DMS53 treated with DMSO at 0.1 percent for 48 hours (cell line): ENCODE data around the gene PRDM16.

ENCODE experiments used
- DNase-seq: peaks from one replicate; lab custom pipeline; 2025; ENCODE audit not compliant: unreplicated experiment; lab: John Stamatoyannopoulos, UW

The PRDM16 gene

DNA sequence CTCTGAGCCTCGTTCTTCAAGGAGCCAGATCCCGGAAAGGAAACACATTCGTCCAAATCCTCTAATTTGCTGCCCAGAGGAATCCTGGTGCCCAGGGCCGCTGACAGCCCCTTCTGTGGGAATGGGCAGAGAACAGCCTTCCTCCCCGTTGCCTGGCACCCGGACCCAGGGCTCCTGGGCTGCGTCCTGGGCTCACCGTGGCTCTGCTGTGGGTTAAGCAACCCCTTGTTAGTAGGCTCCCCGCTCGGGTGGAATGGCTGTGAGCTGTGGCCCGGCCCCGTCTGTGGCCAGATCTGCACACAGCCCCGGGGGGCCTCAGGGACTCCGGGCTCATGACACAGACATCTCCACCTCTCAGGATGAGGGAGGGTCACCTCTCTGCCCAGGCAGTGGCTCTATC, 262.6 kb downstream of the PRDM16 start:
- DNase-seq = no peak

DNA sequence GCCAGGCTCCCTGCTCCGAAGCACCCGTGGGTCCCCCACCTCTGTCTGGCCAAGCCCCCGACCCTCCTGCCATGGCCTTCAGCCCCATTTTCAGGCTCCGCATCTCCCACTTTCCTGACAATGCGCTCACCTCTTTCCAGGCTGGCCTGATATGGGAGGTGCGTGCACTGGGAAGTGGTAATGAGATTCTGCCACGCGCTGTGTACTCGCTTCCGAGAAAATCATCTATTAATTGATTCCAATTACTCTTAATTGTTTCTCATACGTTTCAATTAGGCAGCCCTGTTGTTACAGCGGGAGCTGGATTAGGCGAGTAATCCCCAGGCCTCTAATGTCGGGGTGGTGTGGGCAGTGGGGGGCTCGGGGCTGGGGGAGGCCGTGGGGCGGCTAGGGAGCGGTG, 263.0 kb downstream of the PRDM16 start:
- DNase-seq = no peak

DNA sequence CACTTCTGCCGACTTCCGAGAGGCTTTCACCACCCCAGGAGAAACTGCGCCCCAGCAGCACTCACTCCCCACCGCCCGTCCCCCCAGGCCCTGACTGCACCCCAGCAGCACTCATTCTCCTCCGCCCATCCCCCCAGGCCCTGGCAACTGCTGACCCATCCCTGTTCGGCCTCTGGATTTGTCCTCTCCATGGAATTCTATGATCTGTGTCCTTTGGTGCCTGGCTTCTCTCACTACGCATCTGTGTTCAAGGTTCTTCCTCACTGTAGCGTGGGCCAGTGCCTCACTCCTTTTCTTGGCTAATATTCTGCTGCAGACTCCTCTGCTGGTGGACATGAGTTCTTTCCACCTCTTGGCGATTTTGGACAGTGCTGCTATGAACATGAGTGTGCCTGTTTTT, 263.7 kb downstream of the PRDM16 start:
- DNase-seq = no peak

GRCh38 chr1:3333903-3334302, 264.9 kb downstream of the PRDM16 start:
- DNase-seq = no peak

DNA sequence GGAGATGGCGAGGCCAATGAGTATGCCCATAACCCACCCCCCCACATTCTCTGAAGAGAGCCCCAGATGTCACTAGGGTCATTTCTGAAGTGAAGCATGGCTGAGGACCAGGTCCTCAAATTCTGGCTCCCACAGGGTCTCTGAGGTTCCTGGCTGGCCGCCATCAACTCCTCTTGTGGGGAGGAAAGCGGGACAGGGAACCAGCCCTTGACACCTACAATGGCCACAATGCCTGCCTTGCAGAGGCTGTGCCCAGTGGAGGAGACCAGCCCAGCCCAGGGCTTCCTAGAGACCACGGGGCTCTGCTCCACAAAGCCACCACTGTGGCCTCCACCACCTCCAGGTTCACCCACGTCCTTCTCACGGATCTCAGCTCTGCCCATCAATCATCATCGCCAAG, 265.4 kb downstream of the PRDM16 start:
- DNase-seq = no peak

GRCh38 chr1:3335754-3336640, 267.0 kb downstream of the PRDM16 start:
- no peak for DNase-seq

DNA sequence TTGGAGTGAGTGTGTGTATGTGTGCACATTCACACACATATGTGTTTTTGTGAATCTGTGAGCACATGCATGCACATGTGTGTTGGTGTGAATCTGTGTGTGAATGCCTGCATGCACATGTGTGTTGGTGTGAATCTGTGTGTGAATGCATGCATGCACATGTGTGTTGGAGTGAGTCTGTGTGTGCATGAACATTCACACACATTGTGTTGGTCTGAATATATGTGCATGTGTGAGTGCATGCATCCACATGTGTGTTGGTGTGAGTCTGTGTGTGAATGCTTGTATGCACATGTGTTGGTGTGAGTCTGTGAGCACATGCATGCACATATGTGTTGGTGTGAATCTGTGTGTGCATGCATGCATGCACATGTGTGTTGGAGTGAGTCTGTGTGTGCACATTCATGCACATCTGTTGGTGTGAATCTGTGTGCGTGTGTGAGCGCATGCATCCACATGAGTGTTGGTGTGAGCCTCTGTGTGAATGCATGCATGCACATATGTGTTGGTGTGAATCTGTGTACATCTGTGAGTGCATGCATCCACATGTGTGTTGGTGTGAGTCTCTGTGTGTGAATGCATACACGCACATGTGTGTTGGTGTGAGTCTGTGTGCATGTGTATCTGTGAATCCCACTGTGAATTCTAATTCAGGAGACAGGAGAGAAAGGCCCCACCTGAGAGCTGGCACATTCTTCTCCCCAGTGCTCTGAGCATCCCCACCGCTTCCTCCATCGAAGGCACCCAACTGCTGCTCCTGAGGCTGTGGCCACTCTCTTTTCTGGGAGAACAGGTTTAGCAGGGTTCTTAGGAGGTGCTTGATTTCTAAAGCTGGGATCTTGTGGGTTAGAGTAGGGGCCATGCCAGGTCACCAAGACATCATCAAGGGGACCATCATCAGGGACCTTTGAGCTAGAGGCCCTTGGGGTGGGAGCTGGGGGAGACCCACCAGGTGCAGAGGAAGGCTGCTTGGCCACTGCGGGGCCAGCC, 267.9 kb downstream of the PRDM16 start:
- DNase-seq = no peak

- DNase-seq = no peak
These were observed 269.1 kb downstream of the PRDM16 start for GRCh38 chr1:3337798-3338724.

DNA sequence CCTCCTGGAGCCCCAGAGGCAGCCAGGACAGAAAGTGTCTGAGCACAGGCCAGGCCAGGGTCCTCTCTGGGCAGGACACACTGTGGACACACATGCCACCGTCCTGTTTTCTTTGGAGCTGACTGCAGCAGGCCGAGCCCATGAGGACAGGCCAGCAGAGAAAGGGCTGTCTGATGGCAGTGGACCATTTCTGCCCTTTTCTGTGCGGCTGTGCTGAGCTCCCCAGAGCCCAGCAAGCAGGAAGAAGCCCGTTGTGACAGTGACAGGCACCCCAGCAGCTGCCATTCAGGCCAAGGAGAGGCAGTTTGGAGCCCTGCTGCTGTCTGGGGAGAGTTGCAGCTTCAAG, 269.7 kb downstream of the PRDM16 start:
- no peak for DNase-seq

DNA sequence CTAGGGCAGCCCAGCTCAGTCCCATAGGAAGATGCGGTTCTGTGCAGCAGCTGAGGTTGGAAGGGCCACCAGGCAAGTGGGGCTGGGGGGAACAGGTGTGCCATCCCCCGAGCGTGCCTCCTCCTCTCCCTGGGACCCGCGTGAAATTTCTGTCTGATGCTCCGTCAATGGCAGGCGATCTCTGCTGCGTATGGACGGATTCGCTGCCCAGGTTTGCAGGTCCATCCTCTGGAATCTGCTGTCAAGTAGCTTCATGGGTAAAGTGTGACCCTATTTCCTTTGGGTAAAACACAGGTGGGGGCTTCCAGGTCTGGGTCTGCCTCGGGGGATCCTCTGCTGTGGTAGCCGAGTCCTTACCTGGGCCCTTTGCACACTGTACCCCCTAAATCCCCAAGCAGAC, 270.9 kb downstream of the PRDM16 start:
- no peak for DNase-seq

DNA sequence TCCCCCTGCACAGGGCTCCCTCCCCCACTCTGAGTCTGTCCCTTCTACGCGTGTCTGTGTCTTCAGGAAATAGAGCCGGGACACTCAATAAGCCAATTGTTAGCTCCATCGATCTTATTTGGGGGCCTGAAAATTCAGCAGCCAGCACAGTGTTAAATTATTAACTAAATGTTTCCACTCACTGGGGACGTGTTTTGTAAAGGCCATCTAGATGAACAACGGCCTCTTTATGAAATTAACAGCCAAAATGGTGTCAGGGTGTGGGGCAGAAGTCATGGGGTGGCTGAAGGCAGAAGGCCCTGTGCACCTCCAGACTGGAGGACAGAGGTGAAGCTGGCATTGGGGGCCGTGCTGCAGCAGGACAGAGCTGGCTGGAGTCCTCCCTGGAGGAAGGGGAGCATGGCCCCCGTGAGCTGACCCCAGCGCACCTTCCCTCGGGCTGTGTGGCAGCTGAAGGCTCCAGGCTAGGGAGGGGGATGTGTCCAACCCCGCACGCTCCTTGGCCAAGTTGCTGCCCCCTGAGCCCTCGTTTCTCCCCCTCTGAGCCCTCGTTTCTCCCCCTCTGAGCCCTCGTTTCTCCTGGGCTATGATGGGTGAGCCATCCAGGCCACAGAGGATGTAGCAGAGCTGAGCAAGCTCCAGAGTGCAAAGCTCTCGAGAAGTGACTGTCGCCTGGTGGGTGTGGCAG, 271.7 kb downstream of the PRDM16 start:
- no peak for DNase-seq

- no peak for DNase-seq
These were observed 272.4 kb downstream of the PRDM16 start for GRCh38 chr1:3341236-3341994.

DNA sequence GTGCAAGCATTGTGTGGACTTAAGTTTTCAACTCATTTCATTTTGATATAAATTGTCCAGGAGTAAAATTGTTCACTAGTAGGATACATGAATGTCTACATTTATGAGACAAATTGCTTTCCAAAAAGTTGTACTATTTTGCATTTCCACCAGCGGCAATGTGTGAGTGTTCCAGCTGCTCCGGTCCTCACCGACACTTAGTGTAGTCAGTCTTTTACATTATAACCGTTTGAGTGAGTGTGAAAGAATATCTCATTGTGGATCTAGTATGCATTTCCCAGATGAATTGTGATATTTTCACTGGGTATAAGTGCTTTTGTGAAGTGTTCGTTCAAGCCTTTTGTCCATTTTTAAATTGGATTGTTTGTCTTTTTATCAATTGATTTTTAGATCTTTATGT, 274.0 kb downstream of the PRDM16 start:
- no peak for DNase-seq

GRCh38 chr1:3344395-3344794, 275.4 kb downstream of the PRDM16 start:
- DNase-seq = no peak

- no peak for DNase-seq
These were observed 276.8 kb downstream of the PRDM16 start for GRCh38 chr1:3345792-3346191.

- no peak for DNase-seq
These were observed 277.5 kb downstream of the PRDM16 start for GRCh38 chr1:3346478-3346877.

DNA sequence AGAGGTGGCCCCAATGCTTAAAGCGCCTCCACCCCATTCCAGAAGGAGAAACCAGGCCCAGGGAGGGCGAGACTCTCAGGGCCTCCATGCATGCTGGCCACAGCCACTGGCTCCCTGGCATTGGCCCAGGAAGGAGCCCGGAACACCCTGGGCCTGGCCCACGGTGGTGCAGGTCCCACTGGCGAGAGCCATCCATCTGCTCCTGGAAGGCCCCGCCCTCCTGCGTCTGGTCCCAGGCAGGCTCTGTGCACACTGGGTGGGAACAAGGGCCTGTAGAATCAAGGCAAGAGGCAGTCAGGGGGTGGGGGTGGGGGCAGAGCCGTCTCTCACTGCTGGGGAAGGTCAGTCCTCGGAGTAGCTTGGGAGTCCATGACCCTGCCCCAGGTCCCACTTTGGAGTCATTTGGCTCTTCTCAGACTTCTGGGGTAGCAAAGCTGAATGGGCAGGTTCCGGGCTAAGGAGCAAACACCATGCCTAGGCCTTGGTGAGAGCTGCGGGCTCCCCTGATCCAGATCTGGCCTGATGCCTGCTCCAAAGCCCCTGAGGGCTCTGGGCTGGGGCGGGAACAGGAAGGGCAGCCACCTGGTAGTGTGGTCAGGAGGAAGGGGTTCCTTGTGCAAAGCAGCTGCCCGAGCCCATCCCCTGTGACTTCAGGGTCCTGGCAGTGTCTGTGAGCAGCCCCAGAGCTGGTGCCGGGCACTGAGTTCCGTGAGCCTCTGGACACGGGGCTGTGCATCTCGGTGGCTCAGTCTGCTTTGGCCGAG, 278.4 kb downstream of the PRDM16 start:
- no peak for DNase-seq

DNA sequence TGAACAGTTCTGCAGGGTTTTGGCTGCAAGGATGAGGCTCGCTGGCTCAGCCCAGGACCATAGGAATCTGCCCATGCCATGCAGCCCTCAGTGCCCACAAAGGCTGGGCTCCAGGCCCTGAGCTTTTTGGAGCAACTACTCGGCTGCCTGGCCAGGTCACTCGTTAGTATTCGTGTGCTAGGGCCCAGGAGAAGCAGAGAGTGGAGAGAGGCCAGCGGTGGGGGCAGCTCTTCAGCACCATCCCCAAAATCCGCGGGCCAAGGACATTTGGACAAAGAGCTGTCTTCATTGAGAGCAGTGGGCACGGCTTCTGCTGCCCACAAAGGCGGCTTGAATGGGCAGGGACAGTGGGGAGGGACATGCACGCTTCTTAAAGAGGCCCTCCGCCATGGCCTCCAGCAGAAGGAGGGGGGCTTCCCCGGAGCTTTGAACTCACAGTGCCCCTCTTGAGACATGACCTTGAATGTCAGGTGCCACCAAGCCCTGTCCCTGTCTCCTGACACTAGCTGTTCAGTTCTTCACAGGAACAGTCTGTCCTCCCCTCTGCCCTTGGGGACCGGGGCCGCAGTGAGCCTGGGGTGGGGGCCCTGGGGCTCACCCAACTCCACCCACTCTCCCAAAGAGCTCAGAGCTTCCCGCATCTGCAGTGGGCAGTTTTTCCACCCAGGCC, 279.3 kb downstream of the PRDM16 start:
- no peak for DNase-seq
